G401 (cell line): ENCODE data around the gene TFRC. TPM values are rescaled to one million over a fixed set of nuclear protein-coding genes. Genes with fewer than 3 reads are reported as not detected.
"Not testable (repeated sequence)": the region's sequence is repeated elsewhere in the genome, so short reads cannot be mapped to it uniquely, and the experiment has no call there.

Experiments
- DNase-seq: peaks from one replicate; pipeline ENCODE4 v3.0.0-alpha.2; 2015; ENCODE audit warnings: low spot score
- in situ Hi-C: cut with HindIII; loops from 2 replicates; pipeline ENCODE4 v1.10.0; 2016; ENCODE audit warnings: low sequenced_read_pairs, mixed read lengths
- total RNA-seq: library from RNA; depleted of rRNA; stranded (reverse); fragments of >200 nt; shearing (Covaris generic); gene quantifications from 2 replicates; pipeline ENCODE4 v1.2.3, GENCODE V29; 2014

TFRC gene
- total RNA-seq, 1 experiment from 2014 or later = 129 TPM

DNA sequence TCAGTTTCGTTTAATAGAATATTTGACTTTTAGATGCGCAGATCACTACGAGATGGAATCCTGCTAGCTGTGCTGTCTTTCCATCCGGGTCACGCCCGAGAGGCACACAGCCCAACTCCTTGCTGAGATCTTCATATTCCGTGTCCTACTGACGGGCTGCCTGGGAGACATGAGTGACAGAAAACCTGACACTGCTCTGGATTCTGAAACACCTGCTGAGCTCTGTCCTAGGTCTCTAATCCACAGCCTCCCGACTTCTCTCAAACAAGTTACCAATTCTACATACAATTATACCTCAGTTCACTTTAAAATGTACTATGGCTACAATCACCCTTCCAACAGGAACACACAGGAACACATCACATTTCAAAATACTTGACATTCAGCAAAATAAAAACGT is 27.2 kb downstream of the TFRC start:
- no peak for DNase-seq
- in situ Hi-C loops = no loop called here

GRCh38 chr3:196053487-196053886 is 28.4 kb downstream of the TFRC start:
- in situ Hi-C loops = no loop called here
- no peak for DNase-seq

GRCh38 chr3:196051282-196052076 is 30.4 kb downstream of the TFRC start:
- in situ Hi-C loops = no loop called here
- DNase-seq = no peak

- in situ Hi-C loops = no loop called here
Measured at GRCh38 chr3:196050597-196050996, 31.3 kb downstream of the TFRC start.

GRCh38 chr3:196049653-196050052 is 32.2 kb downstream of the TFRC start:
- in situ Hi-C loops = no loop called here
- no peak for DNase-seq

More at GRCh38 chr3:196050597-196050996, 31.3 kb downstream of the TFRC start:
- DNase-seq = no peak

- no peak for DNase-seq
- in situ Hi-C loops = no loop called here
Measured at GRCh38 chr3:196048922-196049598, 32.8 kb downstream of the TFRC start.

- DNase-seq = no peak
- in situ Hi-C loops = no loop called here
Measured at GRCh38 chr3:196047391-196048030, 34.4 kb downstream of the TFRC start.

DNA sequence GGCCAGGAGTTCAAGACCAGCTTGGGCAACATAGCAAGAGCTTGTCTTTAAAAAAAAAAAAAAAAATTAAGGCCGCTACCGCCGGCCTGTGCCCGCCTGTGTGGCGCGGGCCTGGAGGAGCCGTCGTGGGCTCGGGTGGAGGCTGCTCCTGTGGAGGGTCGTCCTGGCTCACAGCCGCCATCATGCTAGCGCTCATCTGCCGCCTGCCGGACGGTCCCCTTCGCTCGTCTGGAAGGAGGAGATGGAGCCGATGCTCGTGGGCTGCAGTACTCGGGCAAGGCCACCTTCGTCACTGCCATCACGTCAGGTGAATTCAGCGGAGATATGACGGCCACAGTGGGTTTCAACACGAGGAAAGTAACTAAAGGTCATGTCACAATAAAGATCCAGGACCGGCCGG is 37.4 kb downstream of the TFRC start:
- in situ Hi-C loops = no loop called here
- no peak for DNase-seq

DNA sequence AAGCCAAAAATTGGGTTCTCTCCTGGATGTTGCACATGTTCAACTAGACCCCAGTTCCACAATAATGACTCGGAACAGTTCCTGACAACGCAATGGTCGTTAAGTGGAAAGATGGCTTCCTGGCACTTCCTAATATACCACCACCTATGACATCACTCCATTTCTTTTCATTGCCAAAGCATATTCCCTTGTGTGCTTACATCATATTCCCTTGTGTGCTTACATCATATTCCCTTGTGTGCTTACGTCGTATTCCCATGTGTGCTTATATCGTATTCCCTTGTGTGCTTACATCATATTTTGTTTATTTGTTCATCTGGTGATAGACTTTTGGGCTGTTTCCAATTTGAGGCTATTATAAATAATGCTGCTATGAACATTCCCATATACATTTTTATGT is 39.2 kb downstream of the TFRC start:
- DNase-seq = no peak
- in situ Hi-C loops = no loop called here

GRCh38 chr3:196039359-196039758 is 42.5 kb downstream of the TFRC start:
- in situ Hi-C loops = no loop called here
- no peak for DNase-seq

DNA sequence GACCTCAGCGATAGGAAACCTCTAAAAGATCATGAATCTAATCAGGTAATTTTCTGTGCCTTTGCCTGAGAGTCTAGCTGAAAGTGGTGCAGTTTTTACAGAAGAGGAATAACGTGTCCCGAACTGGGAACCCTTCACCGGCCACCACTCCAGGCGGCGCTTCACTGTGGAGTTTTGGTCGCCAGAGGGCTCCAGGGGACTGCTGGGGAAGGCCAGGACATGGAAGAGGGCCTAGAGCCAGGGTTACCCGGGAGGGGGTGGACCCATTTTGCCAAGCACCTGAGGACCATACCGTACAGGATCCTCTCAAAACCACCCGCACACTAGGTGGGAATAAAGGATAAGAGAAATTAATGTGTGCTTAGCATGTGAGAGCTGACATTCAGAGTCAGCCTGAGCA is 55.8 kb downstream of the TFRC start:
- in situ Hi-C loops, DNase-seq: not testable (repeated sequence)

GRCh38 chr3:196024968-196025367 is 56.9 kb downstream of the TFRC start:
- in situ Hi-C loops = no loop called here
- DNase-seq = no peak

GRCh38 chr3:196023947-196024346 is 57.9 kb downstream of the TFRC start:
- in situ Hi-C loops = no loop called here
- no peak for DNase-seq

DNA sequence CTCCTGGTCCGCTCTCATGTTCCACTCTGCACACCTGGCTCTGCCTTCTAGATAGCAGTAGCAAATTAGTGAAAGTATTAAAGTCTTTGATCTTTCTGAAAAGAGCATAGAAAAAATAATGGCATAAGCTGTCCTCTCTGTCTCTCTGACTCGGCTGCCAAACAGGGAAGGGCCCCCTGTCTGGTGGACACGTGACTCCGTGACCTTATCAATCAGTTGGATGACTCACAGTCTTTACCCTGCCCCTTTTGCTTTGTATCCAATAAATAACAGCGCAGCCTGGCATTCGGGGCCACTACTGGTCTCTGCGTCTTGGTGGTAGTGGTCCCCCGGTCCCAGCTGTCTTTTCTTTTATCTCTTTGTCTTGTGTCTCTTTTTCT is 59.4 kb downstream of the TFRC start:
- DNase-seq, in situ Hi-C loops: not testable (repeated sequence)

DNA sequence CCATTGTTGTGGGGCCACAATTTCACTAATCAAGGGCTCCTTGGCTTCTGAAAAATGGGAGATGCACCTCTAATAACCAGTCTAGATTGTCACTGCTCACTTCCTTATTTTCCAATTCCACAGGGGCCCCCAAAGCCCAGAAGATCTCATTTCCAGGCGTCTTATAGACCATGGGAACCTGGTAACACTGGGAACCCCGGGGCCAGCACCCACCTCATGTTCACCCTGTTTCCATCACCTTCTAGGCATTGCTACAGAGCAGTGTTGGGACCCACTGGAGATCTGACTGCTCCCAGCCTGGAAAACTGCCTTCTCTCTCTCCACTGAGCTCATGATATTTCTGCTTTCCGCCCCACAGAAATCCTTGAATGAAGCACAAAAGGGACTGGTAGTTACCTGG is 61.5 kb downstream of the TFRC start:
- in situ Hi-C loops = no loop called here
- DNase-seq = no peak

GRCh38 chr3:196019576-196019975 is 62.3 kb downstream of the TFRC start:
- in situ Hi-C loops, DNase-seq: not testable (repeated sequence)

- DNase-seq, in situ Hi-C loops: not testable (repeated sequence)
Measured at GRCh38 chr3:196018159-196018558, 63.7 kb downstream of the TFRC start.

DNA sequence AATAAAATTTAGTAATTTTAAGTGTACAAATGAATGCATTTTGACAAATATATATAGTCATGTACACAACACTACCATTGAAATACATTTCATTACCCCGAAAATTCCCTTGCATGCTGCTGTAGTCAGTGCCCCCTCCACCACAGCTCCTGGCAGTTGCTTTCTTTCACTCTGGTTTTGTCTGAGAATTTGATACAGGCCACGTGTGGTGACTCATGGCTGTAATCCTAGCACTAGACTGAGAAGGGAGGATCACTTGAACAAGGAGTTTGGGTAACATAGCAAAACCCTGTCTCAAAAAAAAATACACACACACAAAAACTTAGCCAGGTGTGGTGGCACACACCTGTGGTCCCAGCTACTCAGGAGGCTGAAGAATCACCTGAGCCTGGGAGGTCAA is 65.4 kb downstream of the TFRC start:
- in situ Hi-C loops = no loop called here
- DNase-seq = no peak

- in situ Hi-C loops = no loop called here
Measured at GRCh38 chr3:196016059-196016458, 65.8 kb downstream of the TFRC start.

More at GRCh38 chr3:196016059-196016458, 65.8 kb downstream of the TFRC start:
- no peak for DNase-seq
